Brain microvascular endothelial cell (primary cell): ENCODE measurements around the gene DKKL1.

Experiments
- DNase-seq: peaks from one replicate; pipeline ENCODE4 v3.0.0-alpha.2; 2020
- H3K27ac ChIP-seq: fragments of 250-450 bp; sonication (Bioruptor Pico); 2 replicates; pipeline ENCODE4 v1.5.1; 2020; ENCODE audit warnings: mild to moderate bottlenecking, moderate library complexity
- H3K27me3 ChIP-seq: fragments of 250-450 bp; sonication (Bioruptor Pico); replicated peaks from 2 replicates; pipeline ENCODE4 v1.5.1; 2020; ENCODE audit warnings: mild to moderate bottlenecking
- H3K36me3 ChIP-seq: fragments of 250-450 bp; sonication (Bioruptor Pico); replicated peaks from 2 replicates; pipeline ENCODE4 v1.5.1; 2020; ENCODE audit warnings: mild to moderate bottlenecking
- H3K4me3 ChIP-seq: 2 replicates; pipeline ENCODE4 v1.5.1; 2011; ENCODE audit warnings: low read depth, mild to moderate bottlenecking, control low read depth, low read length, moderate library complexity
- CTCF ChIP-seq: IDR thresholded peaks from 2 replicates; pipeline ENCODE4 v1.5.1; 2011; ENCODE audit warnings: low read depth, mild to moderate bottlenecking, moderate library complexity, low read length, control low read depth, inconsistent platforms; ENCODE audit errors: missing control alignments
- in situ Hi-C: cut with HindIII; loops from 2 replicates; pipeline ENCODE4 v1.10.0; 2017; ENCODE audit warnings: low sequenced_read_pairs, low pct_ligation_motif_present

DKKL1 gene

DNA sequence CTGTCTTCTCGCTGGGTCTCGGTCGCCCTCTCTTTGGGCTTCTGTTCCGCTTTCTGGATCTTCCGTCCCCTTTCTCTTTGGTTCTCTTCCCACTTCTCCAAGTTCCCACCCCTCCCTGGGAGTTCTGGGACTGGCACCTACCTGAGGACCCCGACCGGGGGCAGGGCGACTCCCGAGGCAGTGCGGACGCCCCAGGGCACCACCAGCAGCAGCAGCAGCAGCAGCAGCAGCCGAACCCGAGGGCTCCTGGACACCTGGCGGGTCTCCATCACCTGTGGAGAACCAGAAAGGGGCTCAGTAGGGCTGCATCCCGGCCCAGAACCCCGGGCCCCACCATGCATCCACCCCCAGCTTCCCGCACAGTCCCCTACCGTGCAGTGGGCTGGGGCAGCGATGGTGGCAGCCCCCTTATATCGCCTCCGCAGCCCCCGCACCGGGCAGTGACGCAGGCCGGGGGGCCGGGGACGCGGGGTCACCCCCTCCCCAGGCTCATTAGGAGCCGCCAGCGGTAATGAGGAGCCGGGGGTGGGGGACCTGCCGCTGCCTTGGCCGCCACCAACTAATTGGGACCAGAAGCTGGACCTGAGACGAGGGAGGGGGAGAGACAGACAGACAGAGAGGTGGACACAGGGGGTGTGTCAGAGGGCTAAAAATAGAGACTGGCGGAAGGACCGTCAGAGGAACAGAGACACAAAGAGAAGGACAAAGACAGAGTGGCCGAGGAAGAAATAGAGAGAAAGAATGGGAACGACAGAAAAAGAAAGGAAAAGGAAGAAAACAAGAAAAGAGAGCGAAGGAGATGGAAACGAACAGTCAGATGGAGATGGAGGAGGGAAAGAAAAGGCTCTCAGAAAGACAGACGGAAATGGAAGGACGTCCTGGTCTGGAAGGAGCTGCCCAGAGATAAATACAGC lies 59.7 kb downstream of the DKKL1 start, which contains the start of gene PTH2:
PTH2 (minus strand) TSS at position 371 of the 914 bp plus-strand sequence; CDS start at position 269, 102 bp downstream.
- no peak for DNase-seq
- H3K27ac ChIP-seq, result no peak within 1 kb of the TSS
- in situ Hi-C loops, result no loop called here
- peaks cover 77% of the 10 kb centered on the region for H3K27me3 ChIP-seq
- no peak for TF ChIP-seq CTCF
- no peak within 1 kb of the TSS for H3K4me3 ChIP-seq
- no peaks in the 10 kb centered on the region for H3K36me3 ChIP-seq

DNA sequence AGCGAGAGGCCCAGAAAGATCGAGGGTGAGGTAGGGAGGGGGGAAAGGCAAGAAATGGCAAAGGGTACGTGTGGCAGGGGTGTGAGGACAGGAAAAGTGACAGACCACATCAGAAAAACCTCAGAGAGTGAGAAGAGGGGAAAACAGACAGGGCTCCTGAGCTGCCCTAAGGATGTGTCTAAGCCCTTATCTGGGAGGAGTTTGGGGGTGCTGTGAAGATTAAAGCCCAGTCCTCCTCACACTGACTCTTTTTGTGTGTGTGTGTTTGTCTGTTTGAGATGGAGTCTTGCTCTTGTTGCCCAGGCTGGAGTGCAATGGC lies 60.3 kb downstream of the DKKL1 start:
- TF ChIP-seq CTCF, result no peak
- in situ Hi-C loops, result no loop called here
- no peak overlapping the region for H3K4me3 ChIP-seq
- H3K36me3 ChIP-seq, result no peaks in the 10 kb centered on the region
- H3K27ac ChIP-seq, result no peak overlapping the region
- no peak for DNase-seq
- H3K27me3 ChIP-seq, result peaks cover 82% of the 10 kb centered on the region
